ENCODE measurements around the gene ARVCF.

- TF ChIP-seq CTCF (IDR thresholded peaks at IDR 0.05) (no peak), POLR2AphosphoS5 (IDR thresholded peaks at IDR 0.05) (no peak), POLR2A (IDR thresholded peaks at IDR 0.05) (no peak)
Measured at GRCh38 chr22:20044495-20045151, 28.0 kb upstream of the ARVCF start.
